Measurements from ENCODE around the gene TBC1D2. TPM values are rescaled to one million over a fixed set of nuclear protein-coding genes. Genes with fewer than 3 reads are reported as not detected.

TBC1D2 gene
- polyA plus RNA-seq, 2 of the 4 experiments (the other 2 are of a cell fraction) = 3.3 to 7.3 TPM

DNA sequence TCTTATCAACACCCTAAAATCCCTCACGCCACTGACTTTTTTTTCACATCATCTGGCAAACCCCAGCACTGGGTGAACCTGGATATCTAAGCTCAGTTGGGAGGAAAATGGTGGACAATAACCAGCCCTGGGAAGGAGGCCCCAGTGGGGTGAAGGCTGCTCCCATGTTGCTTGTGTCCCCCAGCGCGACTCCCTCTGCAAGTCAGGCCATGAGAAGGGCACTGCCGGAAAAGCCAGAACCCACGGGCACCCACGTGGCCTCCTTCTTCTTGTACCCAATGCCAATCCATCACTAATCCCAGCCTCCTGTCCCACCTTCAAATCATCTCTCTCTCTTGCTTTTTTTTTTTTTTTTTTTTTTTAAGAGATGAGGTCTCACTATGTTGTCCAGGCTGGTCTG lies 74.5 kb downstream of the TBC1D2 start:
- FAIRE-seq = no peak
- Histone ChIP-seq H3K4me3 (no peak overlapping the region), H3K4me2 (no peak overlapping the region), H3K9me3 (no peaks in the 10 kb centered on the region), H3K4me1 (no peaks in the 10 kb centered on the region), H3K27ac (no peak overlapping the region)
- TF ChIP-seq EHMT2 (IDR thresholded peaks at IDR 0.05; ENCODE audit: low read depth) (no peak), HOXB5 (CRISPR knock-in tag; IDR thresholded peaks at IDR 0.05) (no peak), HOXB13 (CRISPR knock-in tag; IDR thresholded peaks at IDR 0.05; ENCODE audit: low read depth) (no peak), NR3C1 (IDR thresholded peaks at IDR 0.05) (no peak), JUNB (IDR thresholded peaks at IDR 0.05) (no peak), RNF2 (IDR thresholded peaks at IDR 0.05; ENCODE audit: borderline replicate concordance, low read depth) (no peak), CHD4 (IDR thresholded peaks at IDR 0.05; ENCODE audit: borderline replicate concordance) (no peak), ESRRA (IDR thresholded peaks at IDR 0.05; ENCODE audit: borderline replicate concordance, low read length) (no peak), RFX5 (IDR thresholded peaks at IDR 0.05) (no peak), MAX (IDR thresholded peaks at IDR 0.05) (no peak), EHF (CRISPR knock-in tag; IDR thresholded peaks at IDR 0.05) (no peak)
- TF ChIP-seq, protein P1, sequence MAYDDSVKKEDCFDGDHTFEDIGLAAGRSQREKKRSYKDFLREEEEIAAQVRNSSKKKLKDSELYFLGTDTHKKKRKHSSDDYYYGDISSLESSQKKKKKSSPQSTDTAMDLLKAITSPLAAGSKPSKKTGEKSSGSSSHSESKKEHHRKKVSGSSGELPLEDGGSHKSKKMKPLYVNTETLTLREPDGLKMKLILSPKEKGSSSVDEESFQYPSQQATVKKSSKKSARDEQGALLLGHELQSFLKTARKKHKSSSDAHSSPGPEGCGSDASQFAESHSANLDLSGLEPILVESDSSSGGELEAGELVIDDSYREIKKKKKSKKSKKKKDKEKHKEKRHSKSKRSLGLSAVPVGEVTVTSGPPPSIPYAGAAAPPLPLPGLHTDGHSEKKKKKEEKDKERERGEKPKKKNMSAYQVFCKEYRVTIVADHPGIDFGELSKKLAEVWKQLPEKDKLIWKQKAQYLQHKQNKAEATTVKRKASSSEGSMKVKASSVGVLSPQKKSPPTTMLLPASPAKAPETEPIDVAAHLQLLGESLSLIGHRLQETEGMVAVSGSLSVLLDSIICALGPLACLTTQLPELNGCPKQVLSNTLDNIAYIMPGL (CRISPR knock-in tag; IDR thresholded peaks at IDR 0.05; ENCODE audit: borderline replicate concordance) = no peak
- TF ChIP-seq, protein P2, sequence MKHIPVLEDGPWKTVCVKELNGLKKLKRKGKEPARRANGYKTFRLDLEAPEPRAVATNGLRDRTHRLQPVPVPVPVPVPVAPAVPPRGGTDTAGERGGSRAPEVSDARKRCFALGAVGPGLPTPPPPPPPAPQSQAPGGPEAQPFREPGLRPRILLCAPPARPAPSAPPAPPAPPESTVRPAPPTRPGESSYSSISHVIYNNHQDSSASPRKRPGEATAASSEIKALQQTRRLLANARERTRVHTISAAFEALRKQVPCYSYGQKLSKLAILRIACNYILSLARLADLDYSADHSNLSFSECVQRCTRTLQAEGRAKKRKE (CRISPR knock-in tag; IDR thresholded peaks at IDR 0.05; ENCODE audit: low read depth) = no peak
- no peak for ATAC-seq
- DNase-seq (ENCODE audit: low read depth in 1 of 2, low spot score in 1 of 2) = no peak
- ChIA-PET CTCF (interaction anchor here (1.9 to 3.0 kb wide), 2 partner anchors 24 to 83 kb away, joined by 5 to 8 read pairs; no protein-coding TSS in a partner anchor), POLR2A (no interaction called here)
- WGBS (ENCODE audit: missing lambda C conversion rate) = 84% methylated on average over 6 of the region's 6 CpGs

DNA sequence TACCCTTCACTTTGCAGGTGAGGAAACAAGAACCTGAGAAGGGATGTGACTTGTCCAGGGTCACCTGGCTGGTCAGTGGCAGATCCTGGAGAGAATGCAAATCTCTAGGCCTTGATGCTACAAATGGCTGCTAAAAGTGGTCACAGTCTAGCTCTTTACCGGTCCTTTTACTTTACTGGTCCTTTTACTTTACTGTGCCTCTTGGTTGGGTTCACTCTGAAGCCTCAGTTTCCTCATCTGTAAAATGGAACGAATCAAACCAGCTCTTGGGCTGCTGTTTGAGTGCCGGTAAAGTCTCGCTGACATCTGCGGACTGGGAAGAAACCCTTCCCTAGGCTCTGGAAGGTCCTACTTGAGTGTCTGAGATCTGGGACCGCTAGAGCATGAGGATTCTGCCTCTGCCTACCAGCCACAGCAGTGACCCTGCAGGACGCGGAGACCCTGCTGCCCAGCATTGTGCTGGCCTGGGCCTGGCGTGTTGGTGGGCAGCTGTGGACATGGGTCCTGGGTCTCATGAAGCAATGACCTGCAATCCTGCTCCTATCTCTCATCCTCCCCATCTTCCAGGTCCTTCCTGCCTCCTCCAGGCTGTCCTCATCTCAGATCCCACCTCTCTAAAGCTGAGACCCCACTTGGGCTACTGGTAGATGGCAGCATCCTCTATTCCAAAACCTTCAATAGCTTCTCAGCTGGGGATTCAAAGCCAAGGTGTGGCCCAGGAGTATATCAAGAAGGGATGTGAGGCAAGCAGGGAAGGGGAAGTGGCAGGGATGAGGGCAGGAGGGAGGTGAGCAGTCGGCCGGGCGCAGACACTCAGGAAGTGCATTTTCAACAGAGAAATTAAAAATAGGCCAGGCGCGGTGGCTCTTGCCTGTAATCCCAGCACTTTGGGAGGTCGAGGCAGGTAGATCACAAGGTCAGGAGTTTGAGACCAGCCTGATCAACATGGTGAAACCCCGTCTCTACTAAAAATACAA lies 76.3 kb downstream of the TBC1D2 start:
- 76% methylated on average over 16 of the region's 16 CpGs for WGBS (ENCODE audit: missing lambda C conversion rate)
- no peaks in the 10 kb centered on the region for H3K9me3 ChIP-seq
- ATAC-seq (no peak), DNase-seq (ENCODE audit: low read depth in 1 of 2, low spot score in 1 of 2) (no peak), FAIRE-seq (no peak)
- H3K4me1 ChIP-seq = no peaks in the 10 kb centered on the region
- no peak overlapping the region for H3K4me3 ChIP-seq
- POLR2A ChIA-PET = no interaction called here
- no peak overlapping the region for H3K27ac ChIP-seq
- H3K4me2 ChIP-seq = no peak overlapping the region
- CTCF ChIA-PET = interaction anchor here (0.6 to 3.0 kb wide), 7 partner anchors 9 to 85 kb away, joined by 3 to 10 read pairs (median 5); partner anchors contain the start of genes CORO2A and TBC1D2
- TF ChIP-seq, protein P3, sequence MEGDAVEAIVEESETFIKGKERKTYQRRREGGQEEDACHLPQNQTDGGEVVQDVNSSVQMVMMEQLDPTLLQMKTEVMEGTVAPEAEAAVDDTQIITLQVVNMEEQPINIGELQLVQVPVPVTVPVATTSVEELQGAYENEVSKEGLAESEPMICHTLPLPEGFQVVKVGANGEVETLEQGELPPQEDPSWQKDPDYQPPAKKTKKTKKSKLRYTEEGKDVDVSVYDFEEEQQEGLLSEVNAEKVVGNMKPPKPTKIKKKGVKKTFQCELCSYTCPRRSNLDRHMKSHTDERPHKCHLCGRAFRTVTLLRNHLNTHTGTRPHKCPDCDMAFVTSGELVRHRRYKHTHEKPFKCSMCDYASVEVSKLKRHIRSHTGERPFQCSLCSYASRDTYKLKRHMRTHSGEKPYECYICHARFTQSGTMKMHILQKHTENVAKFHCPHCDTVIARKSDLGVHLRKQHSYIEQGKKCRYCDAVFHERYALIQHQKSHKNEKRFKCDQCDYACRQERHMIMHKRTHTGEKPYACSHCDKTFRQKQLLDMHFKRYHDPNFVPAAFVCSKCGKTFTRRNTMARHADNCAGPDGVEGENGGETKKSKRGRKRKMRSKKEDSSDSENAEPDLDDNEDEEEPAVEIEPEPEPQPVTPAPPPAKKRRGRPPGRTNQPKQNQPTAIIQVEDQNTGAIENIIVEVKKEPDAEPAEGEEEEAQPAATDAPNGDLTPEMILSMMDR (IDR thresholded peaks at IDR 0.05) = no peak
- TF ChIP-seq MAFK (IDR thresholded peaks at IDR 0.05; ENCODE audit: partially characterized antibody) = no peak
- TF ChIP-seq POLR2AphosphoS2 (conservative IDR thresholded peaks at IDR 0.05; ENCODE audit: low read length) = no peak
- TF ChIP-seq HOXB5 (CRISPR knock-in tag; IDR thresholded peaks at IDR 0.05) = no peak
- no peak for TF ChIP-seq CEBPB (IDR thresholded peaks at IDR 0.05)
- TF ChIP-seq MAX (IDR thresholded peaks at IDR 0.05) = no peak
- TF ChIP-seq NPAS2 (CRISPR knock-in tag; IDR thresholded peaks at IDR 0.05; ENCODE audit: borderline replicate concordance) = no peak
- TF ChIP-seq ZNF302 (CRISPR knock-in tag; IDR thresholded peaks at IDR 0.05) = no peak
- no peak for TF ChIP-seq KDM1A (IDR thresholded peaks at IDR 0.05; ENCODE audit: low read depth)

All from A549 (cell line).